GM12873 (cell line): ENCODE data around the gene YDJC.

Experiments
- TF ChIP-seq, protein P1 (sequence below): IDR thresholded peaks from 2 replicates; pipeline ENCODE4 v1.5.1; 2012; ENCODE audit warnings: low read depth, mild to moderate bottlenecking, moderate library complexity, low read length, control low read depth; ENCODE audit not compliant: insufficient read depth; ENCODE audit errors: missing control alignments

The YDJC gene

DNA sequence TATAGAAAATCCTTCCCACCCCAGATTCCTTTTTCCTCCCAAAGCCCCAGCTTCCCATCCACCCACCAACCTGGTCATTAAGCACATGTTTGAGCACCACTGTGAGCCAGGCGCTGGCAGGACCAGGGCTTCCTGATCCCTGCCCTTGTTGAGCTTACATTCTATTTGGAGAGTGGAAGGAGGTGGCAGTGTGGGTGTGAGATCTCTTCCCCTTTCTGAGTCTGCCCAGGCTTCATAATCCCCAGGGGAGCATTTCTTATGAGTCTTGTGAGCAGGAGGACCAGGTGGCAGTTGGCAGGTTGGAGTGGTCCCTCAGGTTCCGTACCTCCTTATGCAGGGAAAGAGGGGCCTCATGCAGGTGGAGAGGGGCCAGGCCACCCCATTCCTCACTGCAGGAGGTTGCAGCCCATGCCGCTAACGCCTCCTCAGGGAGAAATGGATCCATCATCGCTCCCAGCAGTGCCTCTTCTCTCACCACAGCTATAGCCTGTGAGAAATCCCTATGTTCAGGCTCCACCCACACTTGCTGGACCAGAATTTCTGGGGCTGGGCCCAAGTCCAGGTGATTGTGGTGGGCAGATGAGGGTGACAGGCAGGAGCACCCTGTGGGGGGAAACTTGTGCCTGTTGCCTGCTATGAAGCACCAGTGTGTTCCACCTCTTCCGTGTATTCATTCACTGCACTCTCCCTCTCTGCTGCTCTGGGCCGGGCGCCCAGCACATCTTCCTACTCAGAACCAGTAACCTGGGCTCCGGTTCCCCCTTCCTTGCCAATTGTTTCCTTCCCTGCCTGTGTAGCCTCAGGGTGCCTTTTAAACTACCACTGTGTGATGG is 38.8 kb downstream of the YDJC start:
- TF ChIP-seq, protein P1, sequence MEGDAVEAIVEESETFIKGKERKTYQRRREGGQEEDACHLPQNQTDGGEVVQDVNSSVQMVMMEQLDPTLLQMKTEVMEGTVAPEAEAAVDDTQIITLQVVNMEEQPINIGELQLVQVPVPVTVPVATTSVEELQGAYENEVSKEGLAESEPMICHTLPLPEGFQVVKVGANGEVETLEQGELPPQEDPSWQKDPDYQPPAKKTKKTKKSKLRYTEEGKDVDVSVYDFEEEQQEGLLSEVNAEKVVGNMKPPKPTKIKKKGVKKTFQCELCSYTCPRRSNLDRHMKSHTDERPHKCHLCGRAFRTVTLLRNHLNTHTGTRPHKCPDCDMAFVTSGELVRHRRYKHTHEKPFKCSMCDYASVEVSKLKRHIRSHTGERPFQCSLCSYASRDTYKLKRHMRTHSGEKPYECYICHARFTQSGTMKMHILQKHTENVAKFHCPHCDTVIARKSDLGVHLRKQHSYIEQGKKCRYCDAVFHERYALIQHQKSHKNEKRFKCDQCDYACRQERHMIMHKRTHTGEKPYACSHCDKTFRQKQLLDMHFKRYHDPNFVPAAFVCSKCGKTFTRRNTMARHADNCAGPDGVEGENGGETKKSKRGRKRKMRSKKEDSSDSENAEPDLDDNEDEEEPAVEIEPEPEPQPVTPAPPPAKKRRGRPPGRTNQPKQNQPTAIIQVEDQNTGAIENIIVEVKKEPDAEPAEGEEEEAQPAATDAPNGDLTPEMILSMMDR: no peak

DNA sequence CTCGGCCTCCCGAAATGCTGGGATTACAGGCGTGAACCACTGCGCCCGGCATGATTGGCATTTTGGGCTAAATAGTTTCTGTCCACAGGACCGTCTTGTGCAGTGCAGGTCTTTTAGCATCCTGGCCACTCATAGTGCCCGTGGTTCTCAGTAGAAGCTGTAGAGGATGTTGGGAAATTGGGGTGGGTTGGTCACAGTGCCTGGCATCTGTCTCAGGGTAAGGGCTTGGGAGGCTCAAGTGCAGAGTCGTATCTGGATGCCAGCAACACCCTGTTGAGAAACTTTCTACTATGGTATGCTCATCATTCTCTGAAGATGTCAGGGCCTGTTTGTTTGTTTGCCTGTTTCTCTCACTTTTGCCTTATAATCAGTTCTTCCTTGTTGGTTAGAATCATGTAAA is 40.4 kb downstream of the YDJC start:
- TF ChIP-seq, protein P1: no peak

DNA sequence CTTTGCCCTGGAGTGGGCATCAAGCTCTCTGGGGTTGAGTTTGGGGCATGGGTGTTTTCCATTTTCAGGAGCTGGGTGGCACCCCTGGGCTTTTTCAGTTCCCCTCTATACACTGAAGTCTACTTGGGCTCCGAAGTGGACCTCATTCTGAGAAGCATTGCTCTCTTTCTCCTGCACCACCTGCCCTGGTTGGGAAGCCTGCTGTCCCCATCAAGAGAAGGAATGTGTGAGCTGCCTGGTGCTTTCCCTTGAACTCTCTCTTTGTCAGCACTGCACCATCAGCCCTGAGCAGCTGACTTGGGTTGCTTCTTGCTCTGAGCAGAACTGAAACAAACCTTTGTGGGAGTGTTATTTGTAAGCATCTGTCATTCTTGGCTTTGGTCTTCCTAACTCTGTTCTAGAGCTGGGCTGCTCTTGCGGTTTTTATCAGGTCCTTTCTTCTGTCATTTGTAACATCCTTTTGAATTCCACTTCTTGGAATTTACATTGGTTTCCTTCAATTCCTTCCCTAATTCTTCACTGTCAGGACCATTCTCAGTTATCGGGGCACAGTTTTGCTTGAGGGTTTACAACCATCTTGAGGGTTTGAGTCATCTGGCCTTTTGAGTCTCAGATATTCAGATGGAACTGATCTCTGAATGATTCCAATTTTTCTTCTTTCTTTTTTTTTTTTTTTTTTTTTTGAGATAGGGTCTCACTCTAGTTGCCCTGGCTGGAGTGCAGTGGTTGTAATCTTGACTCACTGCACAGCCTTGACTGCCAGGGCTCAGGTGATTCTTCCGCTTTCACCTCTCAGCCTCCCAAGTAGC is 41.8 kb downstream of the YDJC start:
- TF ChIP-seq, protein P1: no peak

DNA sequence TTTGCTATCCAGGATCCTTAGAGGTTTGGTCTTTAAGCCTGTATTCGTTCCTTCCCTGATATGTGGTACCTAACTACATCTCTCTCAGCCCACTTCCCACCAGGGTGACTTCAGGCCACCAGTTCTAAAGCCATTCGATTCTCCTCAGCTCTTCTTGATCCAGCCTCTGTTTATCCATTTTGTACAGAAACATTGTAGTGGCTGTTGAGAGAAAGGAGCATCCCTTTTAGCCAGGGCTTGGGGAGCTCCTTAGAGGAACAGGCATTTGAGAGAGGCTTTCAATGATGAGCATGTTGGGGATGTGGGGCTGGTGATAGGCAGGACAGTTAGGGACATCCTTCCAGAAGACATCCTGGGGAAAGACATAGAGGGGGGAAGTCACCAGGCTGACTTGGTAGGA is 44.4 kb downstream of the YDJC start:
- TF ChIP-seq, protein P1: no peak

DNA sequence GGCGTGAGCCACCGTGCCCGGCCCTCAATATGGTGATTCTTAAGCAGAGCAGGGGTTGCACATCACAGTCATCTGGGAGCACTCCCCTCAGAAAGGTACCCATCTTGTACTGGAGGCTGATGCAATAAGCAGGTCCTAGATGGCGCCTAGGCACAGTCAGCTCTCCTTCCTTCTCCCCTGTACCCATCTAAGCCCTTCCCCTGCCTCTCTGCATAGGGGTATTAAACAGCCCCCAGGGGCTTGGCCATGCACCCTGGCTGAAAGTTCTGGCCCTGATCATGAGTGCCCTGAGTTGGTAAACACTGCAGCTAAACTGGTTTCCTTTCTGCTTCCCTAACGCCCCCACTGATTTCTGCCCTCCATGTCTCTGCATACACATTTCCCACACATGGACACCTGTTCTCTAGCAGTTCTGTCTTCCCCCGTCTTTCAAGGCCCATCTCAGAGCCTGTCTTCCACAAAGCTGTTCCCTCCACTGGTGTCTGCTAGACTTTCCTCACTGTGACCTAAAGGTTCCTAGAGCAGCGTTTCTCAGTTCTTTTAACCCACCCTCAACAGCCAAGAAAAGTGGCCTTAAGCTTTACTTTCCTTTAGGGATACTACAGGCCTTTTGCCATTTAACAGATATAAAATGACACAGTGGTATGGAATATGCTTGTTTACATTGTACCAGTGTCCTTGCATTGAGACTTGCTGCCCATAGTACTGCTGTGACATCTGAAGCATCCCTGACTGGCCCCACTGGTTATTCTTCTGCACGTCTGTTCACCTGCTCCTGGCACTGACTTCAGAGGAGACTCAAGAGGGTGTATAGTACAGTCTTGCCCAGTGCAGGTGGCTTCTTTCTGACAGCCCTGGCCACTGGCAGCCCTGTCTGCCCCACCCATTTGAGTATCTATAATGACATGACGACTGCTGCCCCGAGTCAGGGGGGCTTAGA is 46.8 kb downstream of the YDJC start:
- TF ChIP-seq, protein P1: no peak

DNA sequence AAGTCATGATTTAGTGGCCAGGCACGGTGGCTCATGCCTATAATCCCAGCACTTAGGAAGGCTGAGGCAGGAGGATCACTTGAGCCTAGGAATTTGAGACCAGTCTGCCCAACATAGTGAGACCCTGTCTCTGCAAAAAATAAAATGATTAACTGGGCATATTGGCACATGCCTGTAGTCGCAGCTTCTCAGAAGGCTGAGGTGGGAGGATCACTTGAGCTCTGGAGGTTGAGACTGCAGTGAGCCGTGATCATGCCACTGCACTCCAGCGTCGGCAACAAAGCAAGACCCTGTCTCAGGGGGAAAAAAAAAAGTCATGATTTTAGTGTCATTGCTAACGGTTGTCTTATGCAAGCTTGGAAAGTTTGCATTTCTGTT is 50.4 kb downstream of the YDJC start:
- TF ChIP-seq, protein P1: no peak
